DMS 273 (cell line): ENCODE results near the gene SYMPK.

ENCODE experiments used
- DNase-seq: peaks from one replicate; lab custom pipeline; 2025; ENCODE audit not compliant: unreplicated experiment; lab: John Stamatoyannopoulos, UW

SYMPK gene

GRCh38 chr19:45768655-45768983, 94.3 kb downstream of the SYMPK start:
- DNase-seq = peak; percentile 85

GRCh38 chr19:45767881-45768654, 94.9 kb downstream of the SYMPK start:
- peak; percentile 87 for DNase-seq

GRCh38 chr19:45767410-45767880, 95.5 kb downstream of the SYMPK start:
- peak; percentile 91 for DNase-seq

- no peak for DNase-seq
Measured at GRCh38 chr19:45766869-45767346, 96.0 kb downstream of the SYMPK start.

GRCh38 chr19:45766296-45766868, 96.6 kb downstream of the SYMPK start:
- no peak for DNase-seq

- DNase-seq = no peak
Measured at GRCh38 chr19:45765702-45766295, 97.1 kb downstream of the SYMPK start.
